Measurements from ENCODE around the gene TNRC6C.
A peak's percentile ranks its signal among the peaks of the same experiment; 100 is the strongest.

Gene TNRC6C

GRCh38 chr17:78022425-78022824 is 63.9 kb downstream of the TNRC6C start:
- peak; percentile 92 for ATAC-seq
- TF ChIP-seq TOX (CRISPR knock-in tag; IDR thresholded peaks at IDR 0.05; ENCODE audit: borderline replicate concordance): 0 out of 2 replicates have a peak, but pooled peaks have one; percentile 41
- no peak for TF ChIP-seq CSRNP3 (CRISPR knock-in tag; IDR thresholded peaks at IDR 0.05)

GRCh38 chr17:78023042-78023441 is 64.5 kb downstream of the TNRC6C start:
- peak; percentile 6; the same call in 2 of the 3 replicates for ATAC-seq
- TF ChIP-seq POU6F1 (CRISPR knock-in tag; IDR thresholded peaks at IDR 0.05; ENCODE audit: borderline replicate concordance, low read depth): no peak
- no peak for TF ChIP-seq OSR1 (CRISPR knock-in tag; IDR thresholded peaks at IDR 0.05)
- TF ChIP-seq ZFP3 (CRISPR knock-in tag; IDR thresholded peaks at IDR 0.05): no peak
- TF ChIP-seq CSRNP3 (CRISPR knock-in tag; IDR thresholded peaks at IDR 0.05): no peak

DNA sequence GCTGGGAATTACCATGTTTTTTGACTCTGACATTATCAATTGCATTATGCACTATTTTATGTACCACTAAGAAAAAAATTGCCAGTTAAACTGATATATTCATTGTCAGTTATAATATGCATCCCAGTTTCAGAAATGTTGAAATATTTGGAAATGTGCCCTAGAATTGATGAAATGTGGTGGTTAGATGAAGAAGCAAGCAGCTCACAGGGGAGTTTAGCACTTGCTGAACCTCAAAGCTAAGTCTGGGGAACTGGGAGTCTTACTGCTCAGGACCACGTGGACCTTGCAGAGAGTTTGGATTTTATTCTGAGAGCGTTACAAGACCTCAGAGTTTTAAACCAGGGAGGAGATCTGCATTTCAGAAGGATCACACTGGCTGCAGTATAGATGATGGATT is 67.9 kb downstream of the TNRC6C start:
- TF ChIP-seq CSDC2 (CRISPR knock-in tag; IDR thresholded peaks at IDR 0.05): no peak
- no peak for TF ChIP-seq OSR1 (CRISPR knock-in tag; IDR thresholded peaks at IDR 0.05)
- TF ChIP-seq RARB (CRISPR knock-in tag; IDR thresholded peaks at IDR 0.05): no peak
- no peak for TF ChIP-seq PATZ1 (CRISPR knock-in tag; IDR thresholded peaks at IDR 0.05; ENCODE audit: borderline replicate concordance)
- TF ChIP-seq BACH2 (CRISPR knock-in tag; IDR thresholded peaks at IDR 0.05; ENCODE audit: borderline replicate concordance): no peak
- TF ChIP-seq GLIS3 (CRISPR knock-in tag; IDR thresholded peaks at IDR 0.05): no peak
- no peak for TF ChIP-seq ZNF565 (CRISPR knock-in tag; conservative IDR thresholded peaks at IDR 0.05; ENCODE audit: low read depth)
- TF ChIP-seq ISL1 (CRISPR knock-in tag; IDR thresholded peaks at IDR 0.05): no peak
- TF ChIP-seq TOX (CRISPR knock-in tag; IDR thresholded peaks at IDR 0.05; ENCODE audit: borderline replicate concordance): no peak
- TF ChIP-seq, protein P1, sequence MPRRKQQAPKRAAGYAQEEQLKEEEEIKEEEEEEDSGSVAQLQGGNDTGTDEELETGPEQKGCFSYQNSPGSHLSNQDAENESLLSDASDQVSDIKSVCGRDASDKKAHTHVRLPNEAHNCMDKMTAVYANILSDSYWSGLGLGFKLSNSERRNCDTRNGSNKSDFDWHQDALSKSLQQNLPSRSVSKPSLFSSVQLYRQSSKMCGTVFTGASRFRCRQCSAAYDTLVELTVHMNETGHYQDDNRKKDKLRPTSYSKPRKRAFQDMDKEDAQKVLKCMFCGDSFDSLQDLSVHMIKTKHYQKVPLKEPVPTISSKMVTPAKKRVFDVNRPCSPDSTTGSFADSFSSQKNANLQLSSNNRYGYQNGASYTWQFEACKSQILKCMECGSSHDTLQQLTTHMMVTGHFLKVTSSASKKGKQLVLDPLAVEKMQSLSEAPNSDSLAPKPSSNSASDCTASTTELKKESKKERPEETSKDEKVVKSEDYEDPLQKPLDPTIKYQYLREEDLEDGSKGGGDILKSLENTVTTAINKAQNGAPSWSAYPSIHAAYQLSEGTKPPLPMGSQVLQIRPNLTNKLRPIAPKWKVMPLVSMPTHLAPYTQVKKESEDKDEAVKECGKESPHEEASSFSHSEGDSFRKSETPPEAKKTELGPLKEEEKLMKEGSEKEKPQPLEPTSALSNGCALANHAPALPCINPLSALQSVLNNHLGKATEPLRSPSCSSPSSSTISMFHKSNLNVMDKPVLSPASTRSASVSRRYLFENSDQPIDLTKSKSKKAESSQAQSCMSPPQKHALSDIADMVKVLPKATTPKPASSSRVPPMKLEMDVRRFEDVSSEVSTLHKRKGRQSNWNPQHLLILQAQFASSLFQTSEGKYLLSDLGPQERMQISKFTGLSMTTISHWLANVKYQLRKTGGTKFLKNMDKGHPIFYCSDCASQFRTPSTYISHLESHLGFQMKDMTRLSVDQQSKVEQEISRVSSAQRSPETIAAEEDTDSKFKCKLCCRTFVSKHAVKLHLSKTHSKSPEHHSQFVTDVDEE (CRISPR knock-in tag; IDR thresholded peaks at IDR 0.05): no peak
- TF ChIP-seq ZFP30 (CRISPR knock-in tag; IDR thresholded peaks at IDR 0.05): no peak
- no peak for TF ChIP-seq ARNTL (CRISPR knock-in tag; IDR thresholded peaks at IDR 0.05; ENCODE audit: borderline replicate concordance, low read depth)
- TF ChIP-seq CSRNP3 (CRISPR knock-in tag; IDR thresholded peaks at IDR 0.05): no peak
- no peak for TF ChIP-seq CREB5 (CRISPR knock-in tag; IDR thresholded peaks at IDR 0.05; ENCODE audit: low read depth)
- TF ChIP-seq ESRRG (CRISPR knock-in tag; IDR thresholded peaks at IDR 0.05): no peak
- no peak for TF ChIP-seq PPARA (CRISPR knock-in tag; IDR thresholded peaks at IDR 0.05; ENCODE audit: borderline replicate concordance)
- TF ChIP-seq POU6F1 (CRISPR knock-in tag; IDR thresholded peaks at IDR 0.05; ENCODE audit: borderline replicate concordance, low read depth): no peak
- TF ChIP-seq SNAI2 (CRISPR knock-in tag; IDR thresholded peaks at IDR 0.05): no peak
- no peak for TF ChIP-seq ZNF8 (CRISPR knock-in tag; IDR thresholded peaks at IDR 0.05)
- ATAC-seq: no peak

Data from SK-N-SH treated with all-trans-retinoic acid at 6 μM for 48 hours (cell line).